Measurements from ENCODE around the gene LATS2. TPM values are rescaled to one million over a fixed set of nuclear protein-coding genes. Genes with fewer than 3 reads are reported as not detected.

The LATS2 gene
- total RNA-seq, 1 donor from 2014 or later: 11.6 TPM

DNA sequence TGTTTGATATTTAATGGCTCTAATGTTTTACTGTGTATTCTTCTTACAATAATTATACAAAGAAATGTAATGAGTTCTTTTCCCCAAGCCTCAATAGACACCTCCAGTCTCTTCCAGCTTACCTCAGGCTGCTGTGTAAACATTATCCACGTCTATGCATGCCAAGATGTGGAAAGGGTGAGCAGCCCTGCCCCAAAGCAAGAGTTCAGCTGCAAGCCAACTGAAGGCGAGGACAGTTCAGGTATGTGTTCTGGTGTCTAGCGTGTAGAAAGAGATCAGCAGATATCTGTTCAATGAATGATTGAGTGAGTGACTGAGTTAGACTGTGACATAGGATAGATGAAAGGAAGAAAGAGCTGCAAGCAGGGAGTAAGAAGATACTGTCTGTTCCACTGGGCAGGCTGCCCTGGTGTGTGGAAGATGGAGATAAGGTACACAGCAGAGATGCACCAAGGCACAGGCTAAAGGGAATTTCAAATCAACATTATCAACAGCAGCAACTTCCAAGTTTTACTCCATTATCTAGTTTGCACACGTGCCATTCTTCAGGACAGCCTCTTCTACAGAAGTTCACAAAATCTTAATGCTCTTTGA lies 66.0 kb downstream of the LATS2 start:
- ATAC-seq: peak; percentile 50
- no peak for DNase-seq (ENCODE audit: low spot score)

DNA sequence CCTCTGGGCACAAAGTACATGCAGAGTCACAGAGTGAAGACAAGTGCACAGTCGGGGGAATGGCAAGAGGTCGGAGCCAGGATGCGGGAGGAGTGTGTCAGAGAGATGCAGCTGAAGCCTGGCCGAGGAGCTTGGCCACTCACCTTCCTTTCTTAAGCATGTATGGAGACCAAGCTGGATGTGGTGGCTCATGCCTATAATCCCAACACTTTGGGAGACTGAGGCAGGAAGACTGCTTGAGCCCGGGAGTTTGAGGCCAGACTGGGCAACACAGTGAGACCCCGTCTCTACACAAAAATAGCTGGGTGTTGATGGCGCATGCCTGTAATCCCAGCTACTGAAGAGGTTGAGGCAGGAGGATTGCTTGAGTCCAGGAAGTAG lies 67.0 kb downstream of the LATS2 start:
- DNase-seq (ENCODE audit: low spot score): no peak
- no peak for ATAC-seq

DNA sequence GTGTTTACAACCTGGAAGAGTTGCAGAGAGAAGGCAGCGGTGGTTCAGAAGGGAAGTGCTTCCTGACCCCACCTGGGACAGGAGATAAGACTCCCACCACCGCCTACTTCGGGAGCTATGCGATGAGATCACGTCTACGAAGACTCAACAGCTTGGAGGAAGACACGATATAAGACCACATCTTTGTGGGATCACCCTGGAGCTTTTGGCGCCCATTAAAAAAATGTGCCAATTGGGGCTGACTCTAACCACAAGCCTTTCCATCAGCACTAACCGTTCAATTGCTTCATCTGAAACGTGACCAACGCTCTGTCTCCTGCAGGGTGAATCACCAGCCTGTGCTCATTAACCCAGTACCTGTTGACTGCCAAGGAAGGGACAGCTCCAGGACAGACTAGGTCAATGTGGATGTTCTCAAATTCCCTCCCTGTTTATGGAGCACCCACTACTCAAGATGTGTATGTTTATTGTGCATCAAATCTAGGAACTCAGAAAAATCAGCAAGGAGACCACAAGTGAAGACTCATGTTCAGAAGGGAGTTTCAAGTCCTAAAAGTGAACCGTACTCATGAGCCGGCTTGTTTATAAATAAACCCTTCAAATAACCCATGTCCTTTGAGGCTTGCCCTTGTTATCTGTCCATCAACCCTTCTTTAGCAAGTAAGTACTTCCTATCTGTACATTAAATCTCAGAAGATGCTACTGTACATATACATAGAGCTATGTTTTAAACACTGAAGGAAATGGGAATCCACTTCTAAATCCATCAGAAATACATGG lies 67.5 kb downstream of the LATS2 start:
- ATAC-seq: peak; percentile 20
- DNase-seq (ENCODE audit: low spot score): no peak

DNA sequence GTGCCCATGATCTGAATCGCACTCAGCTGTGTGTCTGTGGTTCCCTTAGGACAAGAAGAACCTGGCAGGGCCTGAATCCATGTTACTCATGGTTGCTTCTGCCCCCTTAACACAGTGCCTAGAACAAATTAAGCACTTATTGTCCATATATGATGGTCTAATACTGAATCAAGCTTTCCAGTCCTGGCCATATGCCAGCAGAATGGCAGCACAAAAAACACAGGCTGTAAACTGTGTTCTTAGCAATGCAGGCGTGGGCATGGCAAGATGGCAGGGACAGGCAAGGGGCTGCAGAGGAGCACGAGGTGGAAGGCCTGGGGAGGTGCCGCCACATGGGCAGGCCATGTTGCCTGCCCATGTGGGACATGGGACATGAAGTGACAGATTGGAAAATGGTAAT lies 68.2 kb downstream of the LATS2 start:
- DNase-seq (ENCODE audit: low spot score) (no peak), ATAC-seq (no peak)

DNA sequence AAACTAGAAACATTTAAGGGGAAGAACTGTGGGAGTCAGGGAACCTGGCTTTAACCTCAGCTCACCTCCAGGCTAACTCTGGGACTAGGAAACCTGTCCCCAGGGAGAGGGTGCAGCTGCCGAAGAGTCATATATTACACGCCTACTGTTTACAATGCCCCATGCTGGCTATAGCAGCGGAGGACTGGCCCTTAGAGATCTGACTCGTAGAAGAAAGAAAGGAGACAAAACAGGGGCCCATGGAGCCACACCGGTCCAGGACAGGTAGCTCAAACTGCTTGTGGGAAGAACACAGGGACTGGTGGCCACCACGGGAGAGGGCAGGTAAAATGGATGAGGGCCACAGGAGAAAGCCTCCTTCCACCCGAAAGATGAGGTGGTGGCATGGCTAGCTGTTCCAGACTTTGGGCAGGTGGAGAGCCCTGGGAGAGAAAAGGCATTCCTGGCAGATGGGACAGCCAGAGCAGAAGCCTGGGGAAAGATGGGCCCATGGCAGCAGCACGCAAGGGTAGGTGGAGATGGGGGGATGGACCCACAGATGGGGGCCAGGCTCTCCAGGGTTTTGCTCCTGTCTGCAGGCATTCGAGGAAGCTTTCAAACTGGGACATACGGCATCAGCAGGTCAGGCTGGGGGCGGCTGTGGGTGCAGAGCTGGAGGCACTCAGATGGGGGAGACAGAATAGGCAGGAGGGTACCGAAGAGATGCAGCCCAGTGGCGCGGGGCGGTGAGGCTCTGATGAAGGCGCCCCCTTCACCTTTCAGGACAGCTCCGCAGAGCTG lies 69.5 kb downstream of the LATS2 start:
- ATAC-seq (no peak), DNase-seq (ENCODE audit: low spot score) (no peak)

DNA sequence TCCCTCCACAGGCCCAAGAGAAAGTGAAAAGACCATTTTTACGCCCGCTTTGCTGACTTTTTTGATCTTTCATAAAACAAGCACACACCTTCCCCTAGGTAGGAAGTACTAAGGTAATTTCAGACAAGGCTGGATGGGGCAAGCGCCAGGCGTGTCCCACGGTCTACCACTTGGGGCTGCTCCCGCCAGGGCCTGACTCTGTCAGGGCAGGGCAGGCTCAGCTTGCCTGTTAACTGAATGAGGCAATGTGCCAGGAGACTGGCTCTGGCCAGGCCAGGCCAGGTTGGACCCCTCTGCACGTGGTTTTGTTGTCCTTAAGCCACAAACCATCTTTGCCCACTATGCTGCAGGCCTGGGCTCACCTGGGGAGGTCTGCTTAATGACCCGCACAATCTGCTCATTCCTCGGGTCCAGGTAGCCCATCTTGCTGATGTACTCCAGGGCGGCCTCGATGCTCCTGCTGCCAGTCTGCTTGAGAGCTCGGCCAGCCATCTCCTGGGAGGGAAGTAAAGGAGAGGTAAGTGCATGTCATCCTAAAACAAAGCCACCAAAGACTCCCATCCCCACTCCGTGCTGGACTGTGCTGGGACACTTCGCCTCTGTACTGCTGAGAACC lies 70.4 kb downstream of the LATS2 start:
- DNase-seq (ENCODE audit: low spot score) (no peak), ATAC-seq (peak; percentile 24)

DNA sequence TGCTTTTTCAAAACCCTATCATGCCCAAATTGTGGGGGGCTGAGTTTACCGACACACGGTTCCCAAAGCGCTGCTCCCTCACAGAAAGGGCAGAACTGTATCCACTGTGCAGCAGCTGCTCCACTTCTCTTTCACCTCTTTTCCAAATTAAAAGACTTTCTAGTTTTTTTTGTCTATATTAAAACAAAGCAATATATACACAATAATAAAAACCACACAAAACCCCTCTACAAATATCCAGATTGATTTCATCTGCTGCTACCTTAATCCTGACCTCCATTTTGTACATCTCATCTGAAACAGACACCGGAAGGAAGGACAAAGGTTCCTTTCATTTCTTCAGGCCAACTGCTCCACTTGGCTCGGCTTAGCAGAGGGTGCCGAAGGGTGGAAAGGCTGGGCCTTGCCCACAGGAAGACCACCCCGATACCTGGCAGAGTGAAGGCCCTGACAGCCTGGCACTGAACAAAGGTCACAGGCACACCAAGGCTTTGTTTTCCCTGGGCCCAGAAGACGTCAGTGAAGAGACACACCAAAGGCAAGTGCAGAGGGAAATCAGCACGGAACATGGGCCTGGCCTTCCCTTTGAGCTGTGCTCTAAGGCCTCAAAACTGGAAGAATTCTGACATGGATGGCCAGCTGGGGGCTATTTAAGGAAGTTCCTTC lies 71.6 kb downstream of the LATS2 start:
- ATAC-seq (no peak), DNase-seq (ENCODE audit: low spot score) (no peak)

DNA sequence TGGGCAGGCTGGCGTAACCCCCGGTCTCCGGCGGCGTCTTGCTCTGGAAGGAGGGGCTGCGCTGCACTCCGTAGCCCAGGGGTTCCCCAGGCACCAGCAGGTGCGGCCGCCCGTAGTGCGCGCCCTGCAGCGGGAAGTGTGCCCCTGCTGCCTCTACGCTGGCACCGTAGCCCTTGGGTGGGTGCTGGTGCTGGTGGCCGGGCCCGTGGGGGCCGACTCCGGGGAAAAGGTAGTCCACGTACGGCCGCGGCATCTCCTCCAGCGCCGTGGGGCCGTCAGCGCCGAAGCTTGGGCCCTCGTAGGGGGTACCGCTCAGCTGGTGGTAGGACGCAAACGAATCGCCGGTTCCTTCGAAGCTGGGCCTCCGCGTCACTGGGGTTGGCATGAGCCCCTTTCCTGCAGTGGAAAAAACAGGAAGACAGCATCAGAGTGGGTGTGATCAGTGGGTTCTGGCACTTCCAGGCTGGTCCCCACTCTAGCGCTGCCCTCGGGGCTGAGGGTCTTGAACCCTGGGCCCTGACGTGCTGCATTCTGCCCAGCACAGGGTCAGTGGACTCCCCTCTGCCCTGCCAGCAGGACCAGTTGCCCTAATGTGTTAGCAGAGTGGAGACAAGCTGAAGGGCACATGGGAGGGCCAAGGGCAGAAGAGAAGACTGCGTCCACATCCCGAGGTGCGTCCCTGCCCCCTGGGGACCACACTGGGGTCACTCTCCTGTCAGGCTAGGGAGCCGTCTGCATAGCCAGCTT lies 72.3 kb downstream of the LATS2 start:
- ATAC-seq: no peak
- DNase-seq (ENCODE audit: low spot score): no peak

DNA sequence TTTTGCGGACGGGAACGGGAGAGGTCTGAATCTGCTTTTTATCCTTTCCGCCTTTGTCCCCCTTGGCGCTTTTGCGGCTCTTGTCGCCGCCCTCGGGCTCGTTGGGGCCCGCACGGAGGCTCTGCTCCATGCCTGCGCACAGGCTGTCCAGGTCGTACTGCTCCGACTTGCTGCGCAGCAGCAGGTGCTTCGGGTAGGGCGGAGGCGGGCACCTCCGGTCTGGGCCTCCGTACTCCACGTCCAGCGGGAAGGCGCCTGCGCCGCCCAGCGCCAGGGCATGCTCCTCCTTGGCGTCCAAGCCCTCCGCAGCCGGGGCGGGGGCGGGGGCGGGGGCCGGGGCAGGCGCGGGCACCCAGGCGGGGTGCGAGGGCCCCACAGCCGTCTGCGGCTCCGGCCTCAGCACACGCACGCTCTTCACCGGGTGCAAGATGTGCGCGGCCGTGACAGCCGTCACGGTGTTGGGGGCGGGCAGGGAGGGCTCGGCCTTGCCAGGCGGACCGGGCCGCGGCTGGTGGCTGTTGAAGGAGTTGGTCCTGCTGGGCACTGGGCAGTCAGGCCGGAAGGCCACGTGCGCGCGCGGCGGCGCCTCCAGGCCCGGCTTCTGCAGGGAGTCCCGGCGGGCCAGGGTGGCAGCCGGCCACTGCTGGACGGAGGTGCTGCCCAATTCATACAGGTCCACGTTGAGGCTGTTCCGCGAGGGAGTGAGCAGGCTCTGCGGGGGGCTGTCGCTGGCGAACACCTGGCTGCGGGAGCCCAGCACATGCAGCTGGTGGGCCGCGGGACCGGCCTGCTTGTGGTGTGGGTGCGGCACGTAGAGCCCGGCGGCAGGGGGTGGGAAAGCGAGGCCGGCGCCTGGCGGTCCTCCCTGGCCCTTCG lies 73.1 kb downstream of the LATS2 start:
- DNase-seq (ENCODE audit: low spot score): no peak

DNA sequence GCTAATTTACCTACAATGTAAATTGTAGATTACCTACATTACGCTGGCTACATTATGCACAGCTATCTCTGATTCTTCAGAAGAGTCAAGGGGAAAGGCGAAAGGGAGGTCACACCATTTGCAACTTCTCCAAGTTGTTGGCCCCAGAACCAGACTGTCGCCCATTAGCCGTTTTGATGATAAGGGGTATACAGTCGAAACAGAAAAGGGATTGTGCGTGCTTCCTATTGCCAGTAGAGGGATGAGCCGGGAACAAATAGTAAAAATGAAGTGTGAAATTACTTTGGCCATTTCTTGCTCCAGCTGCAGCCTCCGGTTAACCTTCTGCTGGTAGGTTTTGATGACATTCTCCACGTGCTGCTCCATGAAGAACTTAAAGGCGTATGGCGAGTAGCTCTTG lies 73.8 kb downstream of the LATS2 start:
- DNase-seq (ENCODE audit: low spot score): no peak
- no peak for ATAC-seq

More for the DNA sequence above, 73.1 kb downstream of the LATS2 start:
- ATAC-seq: peak; percentile 11

DNA sequence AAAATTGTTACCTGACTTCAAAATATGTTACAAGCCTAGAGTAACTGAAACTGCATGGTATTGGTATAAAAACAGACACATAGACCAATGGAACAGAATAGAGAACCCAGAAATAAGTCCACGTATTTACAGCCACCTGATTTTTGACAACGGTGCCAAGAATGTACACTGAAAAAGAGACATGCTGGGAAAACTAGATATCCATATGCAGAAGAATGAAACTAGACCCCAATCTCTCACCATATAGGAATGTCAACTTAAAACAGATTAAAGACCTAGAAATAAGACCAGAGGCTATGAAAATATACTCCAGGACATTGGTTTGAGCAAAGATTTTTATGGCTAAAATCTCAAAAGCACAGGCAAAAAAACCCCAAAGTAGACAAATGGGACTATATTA lies 76.5 kb downstream of the LATS2 start:
- DNase-seq (ENCODE audit: low spot score) (no peak), ATAC-seq (no peak)

DNA sequence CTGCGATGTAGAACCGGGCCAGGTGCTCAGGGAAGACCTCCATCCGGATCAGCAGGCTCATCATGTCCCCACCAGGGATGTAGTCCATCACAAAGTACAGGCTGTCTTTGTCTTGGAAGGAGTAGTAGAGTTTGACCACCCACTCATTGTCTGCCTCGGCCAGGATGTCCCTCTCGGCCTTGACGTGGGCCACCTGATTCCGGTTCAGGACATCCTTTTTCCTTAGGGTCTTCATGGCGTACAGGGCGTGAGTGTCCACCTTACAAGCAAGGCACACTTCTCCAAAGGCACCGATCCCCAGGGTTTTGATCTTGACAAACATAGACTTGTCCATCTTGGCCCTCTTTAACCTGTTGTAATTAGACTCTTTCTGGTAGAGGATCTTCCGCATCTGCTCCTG lies 78.0 kb downstream of the LATS2 start:
- DNase-seq (ENCODE audit: low spot score) (no peak), ATAC-seq (no peak)

DNA sequence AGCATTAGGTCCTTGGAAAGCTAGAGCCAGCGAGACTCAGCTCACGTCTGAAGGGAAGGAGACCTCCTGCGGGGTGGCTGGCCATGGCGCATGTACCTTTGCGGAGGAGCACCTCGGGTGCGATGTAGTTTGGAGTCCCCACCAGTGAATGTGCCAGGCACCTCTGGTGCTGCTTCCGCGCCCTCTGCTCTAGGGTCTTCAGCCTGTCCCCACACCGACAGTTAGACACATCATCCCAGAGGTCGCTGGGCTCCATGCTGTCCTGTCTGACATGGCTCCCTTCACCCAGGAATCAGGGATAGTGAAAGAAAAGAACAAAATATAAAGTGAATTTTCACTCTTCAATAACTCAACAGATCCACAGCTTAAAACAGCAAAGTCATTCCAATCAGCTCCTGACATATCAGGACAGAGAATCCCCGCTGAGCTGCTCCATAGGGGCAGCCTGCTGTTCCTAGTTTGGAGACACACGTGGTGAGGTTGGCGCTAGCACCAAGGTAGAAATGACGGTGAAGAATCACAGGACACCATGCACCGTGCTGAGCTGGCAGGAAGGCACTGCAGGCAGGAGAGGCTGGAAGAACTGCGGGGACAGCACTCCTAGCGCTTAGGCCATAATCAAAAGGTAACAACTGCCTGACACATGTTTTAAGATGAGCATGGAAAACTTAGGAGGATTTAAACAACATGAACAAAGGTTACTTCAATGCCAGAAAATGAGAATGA lies 79.9 kb downstream of the LATS2 start:
- DNase-seq (ENCODE audit: low spot score) (no peak), ATAC-seq (no peak)

DNA sequence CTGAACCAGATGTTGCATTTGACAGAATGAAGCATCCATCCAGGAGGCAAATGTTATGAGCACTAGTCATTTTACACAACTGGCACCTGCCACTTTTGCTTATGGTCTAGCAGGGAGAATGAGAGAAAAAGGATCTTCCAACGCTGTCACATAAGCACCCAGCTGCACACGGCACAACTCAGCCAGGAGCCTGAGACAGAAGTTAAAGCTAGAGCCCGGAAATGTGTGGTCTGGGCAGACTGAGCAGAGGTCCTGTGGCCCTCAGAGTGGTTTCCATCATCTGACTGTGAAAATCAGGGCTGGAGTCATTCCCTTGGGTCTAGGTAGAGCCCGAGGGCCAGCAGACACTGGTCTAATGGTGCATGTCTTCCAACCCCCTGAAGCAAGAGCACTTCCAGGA lies 80.5 kb downstream of the LATS2 start:
- ATAC-seq: no peak
- no peak for DNase-seq (ENCODE audit: low spot score)

DNA sequence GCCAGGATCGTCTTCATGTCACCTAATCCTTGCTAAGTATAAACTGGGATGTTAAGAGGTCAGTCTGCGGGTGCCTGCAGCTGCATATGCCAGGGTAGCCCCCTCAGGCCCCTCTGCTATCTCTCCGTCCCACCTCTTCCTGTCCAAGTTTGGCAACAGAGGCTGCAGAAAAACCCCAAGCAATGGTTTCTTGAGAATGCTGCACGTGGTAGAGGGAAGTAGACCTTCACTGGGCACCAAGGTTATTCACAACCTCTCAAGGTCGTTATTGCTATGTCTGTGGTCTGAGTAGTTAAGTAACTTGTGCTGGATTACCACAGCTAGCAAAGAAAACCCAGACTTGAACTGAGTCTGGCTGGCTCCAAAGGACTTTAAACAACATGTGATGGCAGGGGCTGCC lies 81.0 kb downstream of the LATS2 start:
- ATAC-seq (no peak), DNase-seq (ENCODE audit: low spot score) (no peak)

DNA sequence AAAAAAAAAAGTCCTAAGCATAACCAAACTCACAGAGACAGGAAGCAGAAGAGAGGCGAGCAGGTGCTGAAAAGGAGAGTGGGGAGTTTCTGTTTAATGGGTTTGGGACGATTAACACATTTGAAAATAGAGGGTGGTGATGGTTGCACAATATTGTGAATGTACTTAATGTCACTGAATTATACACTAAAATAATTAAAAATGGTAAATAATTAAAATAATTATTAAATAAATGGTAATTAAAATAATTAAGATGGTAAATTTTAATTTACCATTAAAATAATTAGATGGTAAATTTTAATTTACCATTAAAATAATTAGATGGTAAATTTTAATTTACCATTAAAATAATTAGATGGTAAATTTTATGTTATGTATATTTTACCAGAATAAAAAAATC lies 84.0 kb downstream of the LATS2 start:
- no peak for ATAC-seq
- no peak for DNase-seq (ENCODE audit: low spot score)

DNA sequence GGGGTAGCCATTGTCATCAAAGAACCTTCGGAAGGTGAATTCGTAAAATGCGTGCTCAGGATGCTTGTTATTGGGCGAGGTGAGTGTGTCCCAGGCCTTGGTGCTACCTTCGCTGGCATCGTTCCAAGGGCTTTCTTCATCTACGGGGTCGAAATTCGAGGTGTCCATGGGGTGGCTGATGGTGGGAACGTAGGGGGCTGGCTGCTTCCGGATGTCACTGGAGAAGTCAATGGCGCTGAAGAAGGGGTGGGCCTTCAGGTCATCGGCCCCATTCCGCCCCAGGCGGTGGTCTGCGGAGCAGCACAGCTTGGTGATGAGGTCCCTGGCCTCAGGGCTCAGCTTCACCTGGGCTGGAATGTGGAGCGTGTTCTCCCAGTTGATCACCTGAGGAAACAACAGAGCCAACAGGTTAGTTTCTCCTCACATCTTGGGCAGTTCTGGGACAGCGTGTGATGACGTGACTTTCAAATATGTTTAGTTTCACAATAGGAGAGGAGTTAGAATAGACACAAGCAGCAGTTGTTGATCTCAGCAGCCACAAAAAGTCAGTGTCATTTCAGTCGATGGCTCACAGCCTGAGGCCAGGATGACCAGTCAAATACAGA lies 86.3 kb downstream of the LATS2 start:
- DNase-seq (ENCODE audit: low spot score): peak; percentile 36
- ATAC-seq: no peak

DNA sequence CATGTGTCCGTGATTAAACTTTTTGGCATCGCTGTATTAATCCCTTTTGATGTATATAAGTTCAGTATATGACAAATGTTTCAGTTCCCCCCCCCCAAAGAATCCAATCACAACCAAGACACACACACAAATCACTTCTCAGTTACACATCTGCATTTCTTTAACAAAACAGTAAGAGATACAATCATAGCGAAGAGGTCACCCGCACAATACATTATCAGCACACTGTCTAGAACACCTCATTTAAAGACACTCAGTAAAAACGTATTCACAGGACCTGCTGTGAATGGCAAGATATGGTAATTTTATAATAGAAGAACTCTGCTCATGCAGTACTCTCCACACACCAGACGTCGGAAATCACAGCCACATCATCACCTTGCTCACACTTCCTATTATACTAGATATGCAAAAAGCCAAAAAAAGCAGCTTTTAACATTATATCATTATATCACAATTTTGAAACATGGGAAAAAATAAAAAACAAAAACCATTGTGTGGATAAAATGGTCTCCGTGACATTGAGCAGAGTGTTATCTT lies 87.4 kb downstream of the LATS2 start:
- ATAC-seq (no peak), DNase-seq (ENCODE audit: low spot score) (no peak)

Measured in left lobe of liver (tissue), 2 donors.